B cell (primary cell): Measurements from ENCODE around the gene ODF2. TPM values are rescaled to one million over a fixed set of nuclear protein-coding genes. Genes with fewer than 3 reads are reported as not detected.

Source experiments
- ATAC-seq: fragments of 200-7000 bp; cut with Tn5 transposase; one replicate; pipeline ENCODE4 v1.10.0; 2021; ENCODE audit warnings: low read depth, mild to moderate bottlenecking, moderate number of reproducible peaks, moderate library complexity
- CTCF ChIA-PET: fragments of 350-600 bp; sonication (Branson Sonifier 250); formaldehyde crosslinking; loops from one replicate; lab custom pipeline; 2021; ENCODE audit warnings: antibody characterized with exemption, inconsistent platforms; lab: Charles Lee
- POLR2A ChIA-PET: fragments of 350-600 bp; sonication (Branson Sonifier 250); formaldehyde crosslinking; loops from one replicate; lab custom pipeline; 2021; ENCODE audit warnings: antibody characterized with exemption; lab: Charles Lee
- DNase-seq: peaks from one replicate; pipeline ENCODE4 v3.0.0; 2013
- H2AFZ ChIP-seq: 2 replicates; pipeline ENCODE4 v1.6.1; 2012; ENCODE audit warnings: mild to moderate bottlenecking, low read depth, low read length; ENCODE audit not compliant: insufficient read depth, poor library complexity, severe bottlenecking
- H3K27ac ChIP-seq, 2 donors: 1 replicate in 1 of 2; 2 replicates in 1 of 2; pipeline ENCODE4 v1.5.1; 2012 to 2013; ENCODE audit warnings: low read length in 2 of 2, mild to moderate bottlenecking in 2 of 2, moderate library complexity in 1 of 2
- H3K27me3 ChIP-seq, 4 experiments: fragments of 200-600 bp in 1 of 4; sonication (generic) in 1 of 4; replicated peaks in 1 of 4; 1 replicate in 2 of 4; 2 replicates in 2 of 4; pipeline versions ENCODE4 v1.6.1 to v1.7.0; 2013 to 2016; ENCODE audit warnings: low read length in 3 of 4, mild to moderate bottlenecking in 2 of 4, mixed read lengths in 1 of 4, moderate library complexity in 1 of 4; ENCODE audit not compliant: insufficient read depth in 4 of 4, control insufficient read depth in 3 of 4; ENCODE audit errors: control extremely low read depth in 1 of 4
- H3K36me3 ChIP-seq, 2 experiments: replicated peaks in 1 of 2; 1 replicate in 1 of 2; 2 replicates in 1 of 2; pipeline versions ENCODE4 v1.6.1 to v1.7.1; 2013; ENCODE audit warnings: low read length in 1 of 2; ENCODE audit not compliant: insufficient read depth in 2 of 2, control insufficient read depth in 1 of 2; ENCODE audit errors: control extremely low read depth in 1 of 2, extremely low read depth in 1 of 2
- H3K4me1 ChIP-seq, 2 donors: fragments of 200-600 bp in 1 of 2; sonication (generic) in 1 of 2; 1 replicate in 1 of 2; 2 replicates in 1 of 2; pipeline versions ENCODE4 v1.5.1 to v1.6.1; 2013 to 2017; ENCODE audit warnings: low read length in 2 of 2; ENCODE audit not compliant: control insufficient read depth in 2 of 2, insufficient read depth in 2 of 2
- H3K4me2 ChIP-seq: replicated peaks from 2 replicates; pipeline ENCODE3; 2012; ENCODE audit warnings: mild to moderate bottlenecking, low read depth, low read length; ENCODE audit not compliant: poor library complexity, severe bottlenecking
- H3K4me3 ChIP-seq, 5 experiments: fragments of 200-600 bp in 1 of 5; sonication (generic) in 1 of 5; 1 replicate in 3 of 5; 2 replicates in 2 of 5; pipeline versions ENCODE4 v1.5.1 to v1.7.0; 2011 to 2016; ENCODE audit warnings: low read length in 4 of 5, mild to moderate bottlenecking in 4 of 5, low read depth in 2 of 5, control low read depth in 1 of 5, moderate library complexity in 1 of 5; ENCODE audit not compliant: insufficient read depth in 1 of 5; ENCODE audit errors: control extremely low read depth in 1 of 5, extremely low read depth in 1 of 5
- H3K79me2 ChIP-seq: fragments of 200-600 bp; sonication (generic); one replicate; pipeline ENCODE4 v1.6.0; 2016; ENCODE audit warnings: low read length; ENCODE audit not compliant: control insufficient read depth, insufficient read depth
- H3K9ac ChIP-seq: fragments of 200-600 bp; sonication (generic); 2 replicates; pipeline ENCODE4 v1.6.1; 2017; ENCODE audit warnings: mild to moderate bottlenecking, low read length, moderate library complexity
- H3K9me3 ChIP-seq, 3 donors: one replicate each; pipeline versions ENCODE4 v1.6.1 to v1.7.1; 2013; ENCODE audit warnings: low read length in 2 of 3; ENCODE audit not compliant: control insufficient read depth in 2 of 3, insufficient read depth in 1 of 3; ENCODE audit errors: control extremely low read depth in 1 of 3
- H4K20me1 ChIP-seq: 2 replicates; pipeline ENCODE4 v1.6.0; 2012; ENCODE audit warnings: mild to moderate bottlenecking, low read length; ENCODE audit not compliant: insufficient read depth, control insufficient read depth, poor library complexity, severe bottlenecking
- H3K27ac Mint-ChIP-seq: one replicate; pipeline ENCODE4 v1.8.0; 2021; ENCODE audit warnings: mixed read lengths
- H3K27me3 Mint-ChIP-seq: one replicate; pipeline ENCODE4 v1.8.0; 2021; ENCODE audit warnings: mixed read lengths
- H3K4me1 Mint-ChIP-seq: one replicate; pipeline ENCODE4 v1.8.0; 2021; ENCODE audit warnings: mixed read lengths
- H3K4me3 Mint-ChIP-seq: one replicate; pipeline ENCODE4 v1.8.0; 2021; ENCODE audit warnings: mixed read lengths
- H3K9me3 Mint-ChIP-seq: one replicate; pipeline ENCODE4 v1.8.0; 2022; ENCODE audit warnings: mixed read lengths; ENCODE audit not compliant: insufficient read depth
- CTCF ChIP-seq: fragments of 200-600 bp; IDR thresholded peaks from one replicate; pipeline ENCODE4 v1.8.0; 2022; ENCODE audit warnings: antibody characterized with exemption, mild to moderate bottlenecking
- EZH2 ChIP-seq: IDR thresholded peaks from 2 replicates; pipeline ENCODE4 v1.6.1; 2012; ENCODE audit warnings: borderline replicate concordance, low read depth, mild to moderate bottlenecking, moderate library complexity, low read length; ENCODE audit not compliant: insufficient read depth, poor library complexity, severe bottlenecking
- WGBS: methylation state at CpG from one replicate; pipeline ENCODE4 v1.1.5; 2013; ENCODE audit warnings: missing lambda C conversion rate; ENCODE audit not compliant: insufficient coverage; 5-methylcytosine and 5-hydroxymethylcytosine counted together
- intact Hi-C: fragments of 100-400 bp; cut with micrococcal nuclease; formaldehyde crosslinking; loops from one replicate; pipeline ENCODE4 v1.10.0; 2022
- polyA plus RNA-seq: library from polyadenylated mRNA; depleted of rRNA; stranded (reverse); fragments of >200 nt; gene quantifications from 2 replicates; pipeline ENCODE4 v1.2.3, GENCODE V29; 2012
- total RNA-seq, 2 donors: library from RNA; stranded (reverse); fragments of 120-200 nt in 1 of 2; gene quantifications; 1 replicate in 1 of 2; 2 replicates in 1 of 2; pipeline versions ENCODE4 v1.2.3 to v1.2.4, GENCODE V29; 2013 to 2022

The ODF2 gene
- total and polyA plus RNA-seq, 2 donors (not counting 1 experiment from before 2014, with no cell fraction given), result 30.1 to 42.9 TPM

GRCh38 chr9:128523199-128523925 lies 67.6 kb downstream of the ODF2 start:
- TF ChIP-seq CTCF (no peak), EZH2 (no peak)
- Mint-ChIP-seq H3K4me1 (no peaks in the 10 kb centered on the region), H3K27me3 (no peaks in the 10 kb centered on the region), H3K27ac (no peak overlapping the region), H3K9me3 (no peaks in the 10 kb centered on the region), H3K4me3 (no peak overlapping the region)
- peaks cover 14 to 62% of the 10 kb centered on the region in 2 experiments for H3K36me3 ChIP-seq
- H2AFZ ChIP-seq, result no peak overlapping the region
- no peak overlapping the region for H3K4me3 ChIP-seq
- peaks cover 0 to 3% (median 0%) of the 10 kb centered on the region in 3 donors for H3K9me3 ChIP-seq
- H3K9ac ChIP-seq, result no peak overlapping the region
- H3K4me1 ChIP-seq, result no peaks in the 10 kb centered on the region
- no peaks in the 10 kb centered on the region for H3K27me3 ChIP-seq
- no peak overlapping the region for H3K4me2 ChIP-seq
- ATAC-seq (no peak), DNase-seq (no peak)
- WGBS, result 86% methylated on average over 11 of the region's 13 CpGs
- intact Hi-C loops, result no loop called here
- H4K20me1 ChIP-seq, result peaks cover 14% of the 10 kb centered on the region
- ChIA-PET POLR2A (no interaction called here), CTCF (no interaction called here)
- peaks cover 3% of the 10 kb centered on the region for H3K79me2 ChIP-seq
- no peak overlapping the region for H3K27ac ChIP-seq

GRCh38 chr9:128526720-128527119 lies 70.9 kb downstream of the ODF2 start:
- WGBS, result no CpG with 5 or more reads among the region's 2 CpGs
- POLR2A ChIA-PET, result no interaction called here
- Mint-ChIP-seq H3K27me3 (no peaks in the 10 kb centered on the region), H3K4me3 (no peak overlapping the region), H3K27ac (no peak overlapping the region), H3K9me3 (no peaks in the 10 kb centered on the region), H3K4me1 (no peaks in the 10 kb centered on the region)
- peaks cover 15 to 69% of the 10 kb centered on the region in 2 experiments for H3K36me3 ChIP-seq
- TF ChIP-seq CTCF, result no peak
- TF ChIP-seq EZH2, result no peak
- DNase-seq (no peak), ATAC-seq (no peak)
- no peaks in the 10 kb centered on the region for H3K27me3 ChIP-seq
- H3K27ac ChIP-seq, result no peak overlapping the region
- no peaks in the 10 kb centered on the region for H3K9me3 ChIP-seq
- H3K4me1 ChIP-seq, result no peaks in the 10 kb centered on the region
- CTCF ChIA-PET, result no interaction called here
- intact Hi-C loops, result no loop called here
- H3K4me3 ChIP-seq, result no peak overlapping the region
- no peak overlapping the region for H2AFZ ChIP-seq
- H4K20me1 ChIP-seq, result peaks cover 4% of the 10 kb centered on the region
- no peak overlapping the region for H3K4me2 ChIP-seq
- no peak overlapping the region for H3K9ac ChIP-seq
- H3K79me2 ChIP-seq, result no peaks in the 10 kb centered on the region
